Measurements from ENCODE around the gene PTPN1. TPM values are rescaled to one million over a fixed set of nuclear protein-coding genes. Genes with fewer than 3 reads are reported as not detected.

Gene PTPN1
- total RNA-seq, 1 donor from 2014 or later, result 73.9 TPM

GRCh38 chr20:50572938-50573777 is 63.0 kb downstream of the PTPN1 start:
- intact Hi-C loops (cut with micrococcal nuclease), result no loop called here

GRCh38 chr20:50574108-50574507 is 63.9 kb downstream of the PTPN1 start:
- intact Hi-C loops (cut with micrococcal nuclease), result no loop called here

GRCh38 chr20:50574586-50574985 is 64.4 kb downstream of the PTPN1 start:
- intact Hi-C loops (cut with micrococcal nuclease), result no loop called here

- intact Hi-C loops (cut with micrococcal nuclease), result loop anchor here (1.0 to 2.0 kb wide), 2 partner anchors 112 to 389 kb away; no protein-coding TSS in a partner anchor
These were observed 65.9 kb downstream of the PTPN1 start for GRCh38 chr20:50575865-50576720.

GRCh38 chr20:50577175-50578018 is 67.2 kb downstream of the PTPN1 start:
- intact Hi-C loops (cut with micrococcal nuclease), result loop anchor here (2.0 kb wide), 1 partner anchor 391 kb away; no protein-coding TSS in a partner anchor

- intact Hi-C loops (cut with micrococcal nuclease), result no loop called here
These were observed 68.0 kb downstream of the PTPN1 start for GRCh38 chr20:50578061-50578777.

- intact Hi-C loops (cut with micrococcal nuclease), result no loop called here
These were observed 68.6 kb downstream of the PTPN1 start for GRCh38 chr20:50578778-50579165.

GRCh38 chr20:50579511-50579910 is 69.3 kb downstream of the PTPN1 start:
- intact Hi-C loops (cut with micrococcal nuclease), result no loop called here

- intact Hi-C loops (cut with micrococcal nuclease), result loop anchor here (1.0 kb wide), 1 partner anchor 102 kb away; no protein-coding TSS in a partner anchor
These were observed 70.0 kb downstream of the PTPN1 start for GRCh38 chr20:50580016-50580747.

- intact Hi-C loops (cut with micrococcal nuclease), result loop anchor here (1.0 kb wide), 1 partner anchor 103 kb away; no protein-coding TSS in a partner anchor
These were observed 70.8 kb downstream of the PTPN1 start for GRCh38 chr20:50580842-50581544.

- intact Hi-C loops (cut with micrococcal nuclease), result no loop called here
These were observed 71.9 kb downstream of the PTPN1 start for GRCh38 chr20:50582092-50582491.

- intact Hi-C loops (cut with micrococcal nuclease), result no loop called here
These were observed 72.5 kb downstream of the PTPN1 start for GRCh38 chr20:50582591-50583234.

- intact Hi-C loops (cut with micrococcal nuclease), result no loop called here
These were observed 73.4 kb downstream of the PTPN1 start for GRCh38 chr20:50583442-50584150.

- intact Hi-C loops (cut with micrococcal nuclease), result loop anchor here (5.0 kb wide), 1 partner anchor 163 kb away; no protein-coding TSS in a partner anchor
These were observed 74.5 kb downstream of the PTPN1 start for GRCh38 chr20:50584687-50585086.

- intact Hi-C loops (cut with micrococcal nuclease), result loop anchor here (5.0 kb wide), 1 partner anchor 162 kb away; no protein-coding TSS in a partner anchor
These were observed 75.0 kb downstream of the PTPN1 start for GRCh38 chr20:50585214-50585613.

GRCh38 chr20:50585678-50586077 is 75.5 kb downstream of the PTPN1 start:
- intact Hi-C loops (cut with micrococcal nuclease), result loop anchor here (5.0 kb wide), 1 partner anchor 162 kb away; no protein-coding TSS in a partner anchor

- intact Hi-C loops (cut with micrococcal nuclease), result loop anchor here (5.0 kb wide), 1 partner anchor 161 kb away; no protein-coding TSS in a partner anchor
These were observed 76.5 kb downstream of the PTPN1 start for GRCh38 chr20:50586531-50587232.
